ENCODE results near the gene MYBPC3. TPM values are rescaled to one million over a fixed set of nuclear protein-coding genes. Genes with fewer than 3 reads are reported as not detected.

The MYBPC3 gene
- total and polyA plus RNA-seq, 11 donors, result 425 to 3,074 (median 1,842) TPM

- H3K27ac ChIP-seq, result peak overlapping the region in 6 of 12 donors; percentile 24 to 96 (median 67)
Measured at GRCh38 chr11:47378836-47379170, 26.3 kb upstream of the MYBPC3 start.

GRCh38 chr11:47378010-47378835 is 25.7 kb upstream of the MYBPC3 start, which contains the start of gene SPI1:
Gene SPI1 (minus strand): TSS chr11:47378547. CDS start chr11:47378353, 194 bp downstream.
- Histone ChIP-seq H3K27me3 (no peaks in the 10 kb centered on the region), H3K4me3 (peak within 1 kb of the TSS in 9 of 12 donors; percentile 26 to 70 (median 42)), H3K4me1 (peaks cover 0 to 30% (median 0%) of the 10 kb centered on the region in 12 donors), H3K27ac (peak within 1 kb of the TSS in 11 of 12 donors; percentile 20 to 96 (median 52)), H3K36me3 (peaks cover 0 to 12% (median 0%) of the 10 kb centered on the region in 9 donors), H3K9me3 (no peaks in the 10 kb centered on the region)
- intact Hi-C loops (cut with DNase I), result loop anchor here in 6 of 10 donors (5.0 to 10.0 kb wide), 4 partner anchors 74 to 477 kb away; no protein-coding TSS in a partner anchor
- 58 to 77% (median 64%) methylated on average over 20 to 31 of the region's 31 CpGs for WGBS, 4 donors
- peak; percentile 65 to 83 (median 74) for DNase-seq
- no peak for TF ChIP-seq CTCF (IDR thresholded peaks at IDR 0.05)
- TF ChIP-seq POLR2A (IDR thresholded peaks at IDR 0.05), result peak in 1 of 2 donors; percentile 30
- ATAC-seq, result peak in 3 of 4 donors; percentile 41 to 60 (median 57)

More at GRCh38 chr11:47378836-47379170, 26.3 kb upstream of the MYBPC3 start:
- H3K4me1 ChIP-seq, result peaks cover 0 to 32% (median 0%) of the 10 kb centered on the region in 12 donors
- no peak for TF ChIP-seq CTCF (IDR thresholded peaks at IDR 0.05)
- no peak for TF ChIP-seq POLR2A (IDR thresholded peaks at IDR 0.05)
- peaks cover 0 to 7% (median 0%) of the 10 kb centered on the region in 9 donors for H3K36me3 ChIP-seq
- H3K4me3 ChIP-seq, result peak overlapping the region in 2 of 12 donors; percentile 50 to 70
- no peak for ATAC-seq
- intact Hi-C loops (cut with DNase I), result loop anchor here in 6 of 10 donors (5.0 to 10.0 kb wide), 4 partner anchors 73 to 476 kb away; no protein-coding TSS in a partner anchor
- no peaks in the 10 kb centered on the region for H3K27me3 ChIP-seq
- no peaks in the 10 kb centered on the region for H3K9me3 ChIP-seq
- DNase-seq, result no peak

GRCh38 chr11:47377571-47378009 is 25.1 kb upstream of the MYBPC3 start:
- WGBS, 4 donors, result 75 to 85% (median 82%) methylated on average over 5 of the region's 5 CpGs
- peaks cover 0 to 24% (median 0%) of the 10 kb centered on the region in 12 donors for H3K4me1 ChIP-seq
- peaks cover 0 to 18% (median 0%) of the 10 kb centered on the region in 9 donors for H3K36me3 ChIP-seq
- TF ChIP-seq CTCF (IDR thresholded peaks at IDR 0.05), result no peak
- TF ChIP-seq POLR2A (IDR thresholded peaks at IDR 0.05), result no peak
- H3K27me3 ChIP-seq, result no peaks in the 10 kb centered on the region
- peak overlapping the region in 9 of 12 donors; percentile 26 to 70 (median 42) for H3K4me3 ChIP-seq
- ATAC-seq, result peak in 2 of 4 donors; percentile 15 to 36
- DNase-seq, result peak in 2 of 5 donors; percentile 31 to 47
- no peaks in the 10 kb centered on the region for H3K9me3 ChIP-seq
- intact Hi-C loops (cut with DNase I), result loop anchor here in 6 of 10 donors (5.0 to 10.0 kb wide), 4 partner anchors 75 to 477 kb away; no protein-coding TSS in a partner anchor
- peak overlapping the region in 11 of 12 donors; percentile 20 to 96 (median 52) for H3K27ac ChIP-seq
